GM10248 (cell line): ENCODE results near the gene PRUNE1.
A peak's percentile ranks its signal among the peaks of the same experiment; 100 is the strongest.

ENCODE experiments used
- CTCF ChIA-PET: fragments of 300-600 bp; sonication (Branson Sonifier 250); formaldehyde crosslinking; extraction: SDS; loops from one replicate; lab custom pipeline; 2021; ENCODE audit warnings: antibody characterized with exemption; lab: Yijun Ruan, JAX
- POLR2A ChIA-PET: fragments of 350-650 bp; sonication (Branson Sonifier 250); formaldehyde crosslinking; extraction: SDS; loops from one replicate; lab custom pipeline; 2020; ENCODE audit warnings: antibody characterized with exemption; lab: Yijun Ruan, JAX
- DNase-seq: peaks from one replicate; pipeline ENCODE4 v3.0.0; 2012; ENCODE audit errors: extremely low spot score
- TF ChIP-seq, protein P1 (sequence below): IDR thresholded peaks from 2 replicates; pipeline ENCODE4 v1.5.1; 2012; ENCODE audit warnings: mild to moderate bottlenecking, low read depth; ENCODE audit errors: extremely low read depth, missing control alignments, control extremely low read depth

Gene PRUNE1

DNA sequence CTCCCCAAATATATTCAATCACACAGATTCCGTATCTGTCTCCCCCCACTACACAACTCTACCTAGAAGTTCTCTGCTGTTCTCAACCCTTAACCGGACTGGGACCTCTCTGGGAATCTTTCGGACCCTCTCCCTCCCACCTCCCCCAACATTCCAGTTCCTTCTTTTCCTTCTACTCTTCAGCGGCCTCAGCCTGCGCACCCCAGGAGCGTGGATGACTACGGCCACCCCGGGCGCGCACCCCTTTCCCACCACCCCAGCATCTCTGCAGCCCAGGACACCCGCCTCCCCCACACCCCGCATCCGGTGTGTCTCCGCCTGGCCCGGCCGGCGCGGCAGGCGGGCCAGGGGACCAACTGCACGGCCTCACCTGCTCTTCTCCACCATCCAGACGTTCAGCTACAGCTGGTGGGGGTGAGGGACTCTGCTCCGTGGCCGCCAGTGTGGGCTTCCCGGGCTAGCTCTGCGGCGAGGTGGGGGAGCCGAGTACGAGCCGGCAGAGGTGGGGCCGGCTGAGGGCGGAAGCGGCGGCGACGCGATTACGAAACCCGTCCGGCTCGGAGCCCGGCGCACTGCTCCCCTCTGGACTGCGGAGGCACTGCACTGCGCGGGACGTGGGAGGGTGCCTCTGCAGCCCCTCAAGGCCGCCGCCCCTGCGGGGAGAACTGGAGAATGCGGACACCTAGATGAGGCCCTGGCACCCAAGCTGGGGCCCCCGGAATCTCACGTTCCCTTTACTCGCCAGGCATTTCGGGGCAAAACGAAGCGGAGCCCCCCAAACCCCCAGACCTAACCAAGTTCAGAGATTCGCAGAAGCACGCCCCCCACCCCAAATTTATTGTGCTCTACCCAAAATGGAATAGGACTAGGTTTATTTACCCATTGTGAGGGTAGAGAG, 51.1 kb downstream of the PRUNE1 start, which contains the start of gene CDC42SE1:
Gene CDC42SE1 (minus strand): TSS at position 514 of the 898 bp plus-strand sequence. CDS start 3,892 bp downstream, outside the sequence.
- ChIA-PET POLR2A (interaction anchor here (1.2 to 2.0 kb wide), 3 partner anchors 10 to 16 kb away, joined by 4 to 10 read pairs (median 4); partner anchors contain the start of gene C1orf56), CTCF (interaction anchor here (0.9 to 9.5 kb wide), 13 partner anchors 9 to 97 kb away, joined by 3 to 69 read pairs (median 4); partner anchors contain the start of genes C1orf56, GABPB2, MINDY1 and TNFAIP8L2)
- TF ChIP-seq, protein P1, sequence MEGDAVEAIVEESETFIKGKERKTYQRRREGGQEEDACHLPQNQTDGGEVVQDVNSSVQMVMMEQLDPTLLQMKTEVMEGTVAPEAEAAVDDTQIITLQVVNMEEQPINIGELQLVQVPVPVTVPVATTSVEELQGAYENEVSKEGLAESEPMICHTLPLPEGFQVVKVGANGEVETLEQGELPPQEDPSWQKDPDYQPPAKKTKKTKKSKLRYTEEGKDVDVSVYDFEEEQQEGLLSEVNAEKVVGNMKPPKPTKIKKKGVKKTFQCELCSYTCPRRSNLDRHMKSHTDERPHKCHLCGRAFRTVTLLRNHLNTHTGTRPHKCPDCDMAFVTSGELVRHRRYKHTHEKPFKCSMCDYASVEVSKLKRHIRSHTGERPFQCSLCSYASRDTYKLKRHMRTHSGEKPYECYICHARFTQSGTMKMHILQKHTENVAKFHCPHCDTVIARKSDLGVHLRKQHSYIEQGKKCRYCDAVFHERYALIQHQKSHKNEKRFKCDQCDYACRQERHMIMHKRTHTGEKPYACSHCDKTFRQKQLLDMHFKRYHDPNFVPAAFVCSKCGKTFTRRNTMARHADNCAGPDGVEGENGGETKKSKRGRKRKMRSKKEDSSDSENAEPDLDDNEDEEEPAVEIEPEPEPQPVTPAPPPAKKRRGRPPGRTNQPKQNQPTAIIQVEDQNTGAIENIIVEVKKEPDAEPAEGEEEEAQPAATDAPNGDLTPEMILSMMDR: peak; percentile 75
- peak; percentile 92 for DNase-seq

DNA sequence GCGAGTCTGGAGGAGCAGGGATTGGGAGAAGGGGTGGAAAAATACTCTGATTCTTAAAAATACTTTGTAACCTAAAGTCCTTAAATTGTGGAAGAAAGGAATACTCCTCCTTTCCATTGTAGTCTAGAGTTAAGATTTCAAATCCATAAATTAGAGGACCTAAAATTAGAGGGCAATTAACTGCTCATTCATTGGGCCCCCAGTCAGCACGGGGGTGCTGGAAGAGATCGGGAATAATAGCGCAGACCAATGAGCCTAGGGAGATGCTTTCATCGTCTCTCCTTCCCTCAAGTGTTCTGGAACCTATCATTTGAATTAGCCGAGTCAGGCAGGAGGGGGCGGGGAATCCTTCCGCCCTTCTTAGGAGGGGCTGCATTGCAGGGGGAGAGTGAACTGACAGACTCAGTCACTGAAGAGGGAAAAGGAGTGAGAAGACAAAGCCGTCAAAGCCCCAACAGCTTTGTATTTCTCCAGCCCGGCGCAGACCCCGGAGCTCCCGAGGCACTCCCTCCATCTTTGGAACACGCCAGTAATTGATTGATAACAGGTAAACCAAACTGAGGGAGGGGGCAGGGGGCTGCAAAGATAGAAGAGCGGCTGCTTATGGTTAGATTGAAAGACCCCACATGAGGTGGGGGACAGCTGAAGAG, 51.9 kb downstream of the PRUNE1 start, which contains the start of gene MLLT11:
Gene MLLT11 (plus strand): TSS at position 391 of the 650 bp plus-strand sequence. CDS start 6,828 bp downstream, outside the sequence.
- TF ChIP-seq, protein P1: no peak
- peak; percentile 37 for DNase-seq
- ChIA-PET POLR2A (no interaction called here), CTCF (interaction anchor here (1.0 to 9.5 kb wide), 12 partner anchors 8 to 96 kb away, joined by 3 to 69 read pairs (median 4); partner anchors contain the start of genes C1orf56, GABPB2, MINDY1 and TNFAIP8L2)

DNA sequence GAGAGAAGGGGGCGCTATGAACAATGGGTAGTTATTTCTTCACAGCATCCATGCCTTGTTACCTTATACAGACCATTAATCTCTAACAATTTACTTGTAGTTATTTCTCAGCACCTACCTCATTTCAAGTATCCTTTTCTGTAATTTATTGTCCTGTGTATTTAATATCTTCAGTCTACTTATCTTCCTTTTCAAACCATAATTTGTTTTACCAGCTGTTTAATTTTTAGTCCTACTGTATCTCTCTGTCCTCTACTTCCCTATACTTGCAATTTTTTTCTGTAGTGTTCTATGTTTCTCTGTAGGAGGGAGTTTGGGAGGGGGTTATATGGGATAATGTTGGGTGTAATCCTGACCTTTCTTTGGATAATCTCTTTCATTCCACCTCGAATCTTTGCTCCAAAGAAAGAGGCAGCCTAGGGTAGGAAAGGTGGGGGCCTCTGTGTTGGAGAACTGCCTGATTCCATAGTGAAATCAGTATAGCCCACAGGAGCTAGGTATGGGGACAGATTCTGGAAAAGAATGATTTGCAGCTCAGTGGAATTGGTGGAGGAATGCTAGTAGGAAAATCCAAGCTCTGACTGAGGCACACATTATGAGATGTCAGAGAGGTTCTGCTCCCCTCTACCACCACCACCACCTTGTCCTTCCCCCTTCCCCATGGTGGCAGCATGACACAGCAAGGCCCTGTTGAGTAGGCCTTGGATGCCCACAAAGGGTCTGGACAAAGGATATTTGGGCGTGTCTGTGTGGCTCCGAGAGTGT, 52.6 kb downstream of the PRUNE1 start:
- TF ChIP-seq, protein P1: no peak
- ChIA-PET POLR2A (no interaction called here), CTCF (interaction anchor here (0.7 to 9.5 kb wide), 9 partner anchors 8 to 95 kb away, joined by 3 to 69 read pairs (median 4); partner anchors contain the start of genes C1orf56, GABPB2 and TNFAIP8L2)
- DNase-seq: no peak

DNA sequence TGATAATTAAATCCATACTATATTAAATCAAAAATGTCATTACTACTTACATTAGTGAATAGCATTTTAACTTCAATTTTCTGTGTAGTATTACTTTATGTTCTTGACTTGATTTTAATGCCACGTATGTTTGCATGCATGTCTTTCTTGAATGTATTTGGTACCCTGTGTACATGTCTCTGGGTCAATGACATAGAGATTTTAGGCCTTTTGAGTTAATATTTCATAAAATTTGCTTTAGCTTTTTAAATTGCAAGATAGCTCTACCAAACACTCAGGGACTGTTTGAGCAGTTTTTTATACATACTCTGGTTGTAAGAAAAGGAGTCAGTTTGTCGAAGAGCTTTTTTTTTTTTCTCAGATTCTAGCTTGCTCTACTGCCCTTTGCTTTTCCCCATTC, 53.5 kb downstream of the PRUNE1 start:
- ChIA-PET CTCF (interaction anchor here (0.7 to 9.5 kb wide), 4 partner anchors 10 to 56 kb away, joined by 3 to 69 read pairs (median 28); partner anchors contain the start of genes C1orf56 and GABPB2), POLR2A (no interaction called here)

DNA sequence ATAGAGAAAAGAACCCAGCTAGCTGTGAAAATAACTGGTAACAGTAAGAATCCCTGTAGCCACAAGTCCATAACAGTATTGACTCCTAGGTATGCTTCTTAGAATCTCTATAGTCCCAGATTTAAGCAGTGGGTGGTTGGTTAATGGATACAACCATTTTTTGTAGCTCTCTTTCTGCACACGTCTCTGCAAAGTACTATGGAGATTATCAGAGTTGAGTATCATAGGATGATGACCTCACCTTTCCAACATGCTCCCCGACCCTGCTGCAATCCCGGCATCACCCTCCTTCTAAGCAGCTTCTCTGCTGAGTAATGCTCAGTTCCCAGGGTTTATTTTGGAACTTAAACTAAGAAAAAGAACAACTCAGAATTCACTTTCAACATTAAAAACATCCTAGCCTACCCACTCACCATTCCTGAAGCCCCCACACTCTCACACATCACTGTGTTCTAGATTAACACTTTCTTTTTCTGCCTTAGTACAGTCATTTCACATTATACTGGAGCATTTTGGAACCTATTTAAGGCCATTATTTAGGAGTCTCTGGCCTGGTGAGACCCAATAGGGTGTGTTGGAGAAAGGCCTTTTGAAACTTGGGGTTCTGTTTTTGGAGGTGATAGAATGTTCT, 54.6 kb downstream of the PRUNE1 start:
- no peak for DNase-seq
- TF ChIP-seq, protein P1: no peak
- POLR2A ChIA-PET: no interaction called here
- CTCF ChIA-PET: interaction anchor here (1.0 to 9.5 kb wide), 3 partner anchors 9 to 14 kb away, joined by 3 to 69 read pairs (median 52); partner anchors contain the start of genes C1orf56 and GABPB2

More for the DNA sequence above, 53.5 kb downstream of the PRUNE1 start:
- TF ChIP-seq, protein P1: no peak
- DNase-seq: no peak
